Mesenchymal stem cell (in vitro differentiated cells and primary cell): ENCODE data around the gene SPAG17.

Source experiments
- DNase-seq: peaks from one replicate; pipeline ENCODE4 v3.0.0-alpha.2; 2013
- H2AFZ ChIP-seq: one replicate; pipeline ENCODE4 v1.6.1; 2013; ENCODE audit warnings: low read depth, mild to moderate bottlenecking, control low read depth, inconsistent platforms, low read length, moderate library complexity
- H2AK5ac ChIP-seq: 2 replicates; pipeline ENCODE4 v1.6.1; 2013; ENCODE audit warnings: low read length, moderate library complexity, mild to moderate bottlenecking, inconsistent platforms; ENCODE audit not compliant: severe bottlenecking
- H2BK120ac ChIP-seq: one replicate; pipeline ENCODE4 v1.6.1; 2013; ENCODE audit warnings: low read depth, mild to moderate bottlenecking, inconsistent platforms, low read length, moderate library complexity
- H2BK12ac ChIP-seq, 2 experiments: one replicate each; pipeline ENCODE4 v1.6.1; 2013; ENCODE audit warnings: inconsistent platforms in 2 of 2, low read length in 2 of 2, mild to moderate bottlenecking in 2 of 2, moderate library complexity in 2 of 2, control low read depth in 1 of 2
- H2BK15ac ChIP-seq: one replicate; pipeline ENCODE4 v1.6.1; 2013; ENCODE audit warnings: mild to moderate bottlenecking, low read depth, inconsistent platforms; ENCODE audit not compliant: poor library complexity, severe bottlenecking
- H2BK5ac ChIP-seq: 2 replicates; pipeline ENCODE4 v1.6.1; 2013; ENCODE audit warnings: low read depth, mild to moderate bottlenecking, low read length, control low read depth, inconsistent platforms; ENCODE audit not compliant: poor library complexity, severe bottlenecking
- H3K14ac ChIP-seq, 2 experiments: one replicate each; pipeline ENCODE4 v1.6.1; 2013; ENCODE audit warnings: inconsistent platforms in 2 of 2, low read length in 2 of 2, control low read depth in 1 of 2, mild to moderate bottlenecking in 1 of 2, moderate library complexity in 1 of 2
- H3K18ac ChIP-seq, 2 experiments: one replicate each; pipeline ENCODE4 v1.6.1; 2013; ENCODE audit warnings: inconsistent platforms in 2 of 2, low read length in 2 of 2, control low read depth in 1 of 2, low read depth in 1 of 2, mild to moderate bottlenecking in 1 of 2
- H3K23ac ChIP-seq, 2 experiments: one replicate each; pipeline ENCODE4 v1.6.1; 2013; ENCODE audit warnings: inconsistent platforms in 2 of 2, low read length in 2 of 2, mild to moderate bottlenecking in 2 of 2, moderate library complexity in 2 of 2, control low read depth in 1 of 2
- H3K27ac ChIP-seq: 2 replicates; pipeline ENCODE4 v1.5.1; 2013; ENCODE audit warnings: mild to moderate bottlenecking, moderate library complexity, low read length, control low read depth, inconsistent platforms; ENCODE audit not compliant: poor library complexity, severe bottlenecking
- H3K27me3 ChIP-seq, 2 experiments: 2 replicates each; pipeline versions ENCODE4 v1.6.1 to v1.7.0; 2013; ENCODE audit warnings: low read length in 2 of 2, mild to moderate bottlenecking in 2 of 2, moderate library complexity in 2 of 2, control low read depth in 1 of 2, inconsistent platforms in 1 of 2; ENCODE audit not compliant: control insufficient read depth in 1 of 2, insufficient read depth in 1 of 2
- H3K36me3 ChIP-seq, 2 experiments: 2 replicates each; pipeline versions ENCODE4 v1.6.1 to v1.7.0; 2013; ENCODE audit warnings: low read length in 2 of 2, control low read depth in 1 of 2, inconsistent platforms in 1 of 2, low read depth in 1 of 2, mild to moderate bottlenecking in 1 of 2; ENCODE audit not compliant: insufficient read depth in 2 of 2, control insufficient read depth in 1 of 2
- H3K4ac ChIP-seq, 2 experiments: one replicate each; pipeline ENCODE4 v1.6.1; 2013; ENCODE audit warnings: inconsistent platforms in 2 of 2, low read length in 2 of 2, mild to moderate bottlenecking in 2 of 2, moderate library complexity in 2 of 2, control low read depth in 1 of 2, low read depth in 1 of 2
- H3K4me1 ChIP-seq: 2 replicates; pipeline ENCODE4 v1.6.1; 2013; ENCODE audit warnings: low read depth, low read length, control low read depth; ENCODE audit not compliant: control insufficient read depth, insufficient read depth
- H3K4me2 ChIP-seq: 2 replicates; pipeline ENCODE4 v1.6.1; 2013; ENCODE audit warnings: low read length, mild to moderate bottlenecking, inconsistent platforms; ENCODE audit not compliant: poor library complexity, severe bottlenecking
- H3K4me3 ChIP-seq, 2 experiments: 2 replicates each; pipeline versions ENCODE4 v1.5.1 to v1.7.0; 2013; ENCODE audit warnings: low read length in 2 of 2, mild to moderate bottlenecking in 2 of 2, control low read depth in 1 of 2, low read depth in 1 of 2; ENCODE audit not compliant: insufficient read depth in 1 of 2
- H3K79me1 ChIP-seq: replicated peaks from 2 replicates; pipeline ENCODE4 v1.6.1; 2013; ENCODE audit warnings: mild to moderate bottlenecking, control low read depth, low read length, inconsistent platforms; ENCODE audit not compliant: poor library complexity, severe bottlenecking
- H3K9ac ChIP-seq: 2 replicates; pipeline ENCODE4 v1.7.0; 2013; ENCODE audit warnings: mild to moderate bottlenecking, low read length, moderate library complexity
- H3K9me3 ChIP-seq: 2 replicates; pipeline ENCODE4 v1.7.0; 2013; ENCODE audit warnings: mild to moderate bottlenecking, low read length; ENCODE audit not compliant: control insufficient read depth
- H4K8ac ChIP-seq: one replicate; pipeline ENCODE4 v1.6.1; 2013; ENCODE audit warnings: inconsistent platforms, mild to moderate bottlenecking, low read length, moderate library complexity
- H4K91ac ChIP-seq: one replicate; pipeline ENCODE4 v1.6.1; 2013; ENCODE audit warnings: mild to moderate bottlenecking, low read length, inconsistent platforms
- WGBS: methylation state at CpG from one replicate; pipeline ENCODE4 v1.1.7; 2013; ENCODE audit warnings: mixed read lengths; 5-methylcytosine and 5-hydroxymethylcytosine counted together

The SPAG17 gene

DNA sequence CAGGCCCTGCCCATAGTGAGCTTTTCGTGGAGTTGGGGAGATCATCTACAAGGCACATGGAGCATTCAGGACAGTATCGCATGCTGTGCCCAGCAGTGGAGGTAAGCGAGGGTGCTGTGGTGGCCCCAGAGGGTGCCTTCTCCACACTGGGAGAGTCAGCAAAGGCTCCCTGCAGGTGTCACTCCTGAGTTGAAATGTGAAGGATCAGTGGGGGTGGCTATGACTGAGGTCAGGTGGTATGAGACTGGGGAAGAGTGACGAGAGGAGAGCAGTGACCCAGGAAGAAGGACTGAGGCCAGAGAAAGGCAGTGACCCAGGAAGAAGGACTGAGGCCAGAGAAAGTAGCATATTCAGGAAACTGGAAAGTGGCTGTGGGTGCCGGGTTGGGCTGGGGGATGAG lies 53.0 kb downstream of the SPAG17 start:
- 79% methylated on average over 4 of the region's 5 CpGs for WGBS
- H3K4me3 ChIP-seq, result no peak overlapping the region
- H3K27me3 ChIP-seq, result no peaks in the 10 kb centered on the region
- no peaks in the 10 kb centered on the region for H3K9me3 ChIP-seq
- H2BK5ac ChIP-seq, result no peak overlapping the region
- no peak overlapping the region for H3K4me2 ChIP-seq
- no peak overlapping the region for H3K18ac ChIP-seq
- H3K23ac ChIP-seq, result no peak overlapping the region
- no peak overlapping the region for H3K4ac ChIP-seq
- no peak overlapping the region for H2AK5ac ChIP-seq
- no peak overlapping the region for H2BK120ac ChIP-seq
- H4K8ac ChIP-seq, result no peak overlapping the region
- H2BK12ac ChIP-seq, result no peak overlapping the region
- H3K27ac ChIP-seq, result no peak overlapping the region
- H3K14ac ChIP-seq, result no peak overlapping the region
- no peaks in the 10 kb centered on the region for H3K36me3 ChIP-seq
- no peak overlapping the region for H2BK15ac ChIP-seq
- H3K79me1 ChIP-seq, result no peaks in the 10 kb centered on the region
- no peak for DNase-seq
- H3K4me1 ChIP-seq, result peaks cover 3% of the 10 kb centered on the region
- no peak overlapping the region for H2AFZ ChIP-seq
- no peak overlapping the region for H4K91ac ChIP-seq
- H3K9ac ChIP-seq, result no peak overlapping the region

DNA sequence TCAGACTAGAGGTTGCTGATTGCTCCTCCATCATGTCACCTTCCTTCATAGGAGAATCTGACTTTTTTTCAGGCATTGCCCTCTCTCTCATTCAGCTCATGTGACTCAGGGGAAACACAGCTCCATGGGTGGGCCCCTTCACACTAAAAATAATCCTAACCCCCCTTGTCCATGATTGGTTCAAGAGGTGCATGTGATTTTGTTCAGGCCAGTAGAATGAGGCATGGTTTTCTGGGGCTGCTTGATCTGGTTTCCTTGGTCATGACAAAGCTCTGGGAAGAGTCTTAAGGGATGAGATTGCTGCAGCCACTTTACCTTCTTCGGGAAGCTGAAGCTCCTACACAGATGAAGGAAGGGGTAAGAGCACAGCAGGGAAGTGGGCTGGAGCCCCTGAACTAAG lies 56.3 kb downstream of the SPAG17 start:
- H3K79me1 ChIP-seq, result no peaks in the 10 kb centered on the region
- no peak overlapping the region for H4K91ac ChIP-seq
- no peak overlapping the region for H3K18ac ChIP-seq
- no peak overlapping the region for H2BK5ac ChIP-seq
- H4K8ac ChIP-seq, result no peak overlapping the region
- H3K9ac ChIP-seq, result no peak overlapping the region
- H2BK120ac ChIP-seq, result no peak overlapping the region
- no peaks in the 10 kb centered on the region for H3K4me1 ChIP-seq
- no peak overlapping the region for H3K23ac ChIP-seq
- no peaks in the 10 kb centered on the region for H3K36me3 ChIP-seq
- no peak overlapping the region for H2AFZ ChIP-seq
- whole genome bisulfite sequencing, result 67% methylated on average over 1 of the region's 1 CpG
- H3K4me3 ChIP-seq, result no peak overlapping the region
- H3K27ac ChIP-seq, result no peak overlapping the region
- H3K14ac ChIP-seq, result no peak overlapping the region
- no peaks in the 10 kb centered on the region for H3K27me3 ChIP-seq
- no peak for DNase-seq
- no peak overlapping the region for H2AK5ac ChIP-seq
- H2BK15ac ChIP-seq, result no peak overlapping the region
- H3K4ac ChIP-seq, result no peak overlapping the region
- H3K9me3 ChIP-seq, result no peaks in the 10 kb centered on the region
- H3K4me2 ChIP-seq, result no peak overlapping the region
- H2BK12ac ChIP-seq, result no peak overlapping the region

DNA sequence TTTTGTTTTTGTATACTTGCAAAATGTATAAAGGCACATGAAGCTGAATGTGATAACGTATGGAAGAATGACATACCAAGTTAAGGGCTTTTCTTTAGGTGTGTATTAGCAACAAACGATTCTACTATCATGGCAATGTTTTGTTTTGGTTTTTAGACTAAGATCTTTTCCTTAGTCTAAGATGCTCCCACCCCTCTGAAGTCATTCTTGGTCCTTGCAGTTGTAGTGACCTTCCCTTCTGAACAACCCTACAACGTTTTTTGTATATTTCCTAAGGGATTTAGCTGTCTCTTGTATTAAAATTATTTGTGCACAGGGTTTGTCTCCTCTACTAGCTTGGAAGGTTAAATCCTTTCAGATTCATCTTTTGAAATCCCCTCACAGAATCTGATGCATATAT lies 61.0 kb downstream of the SPAG17 start:
- H3K9ac ChIP-seq, result no peak overlapping the region
- no peak overlapping the region for H2AK5ac ChIP-seq
- H2BK15ac ChIP-seq, result no peak overlapping the region
- no peaks in the 10 kb centered on the region for H3K79me1 ChIP-seq
- no peak overlapping the region for H2AFZ ChIP-seq
- H2BK5ac ChIP-seq, result no peak overlapping the region
- no peaks in the 10 kb centered on the region for H3K27me3 ChIP-seq
- DNase-seq, result no peak
- no peak overlapping the region for H3K14ac ChIP-seq
- no peak overlapping the region for H2BK120ac ChIP-seq
- no peak overlapping the region for H4K91ac ChIP-seq
- WGBS, result 88% methylated on average over 1 of the region's 3 CpGs
- no peak overlapping the region for H3K4me2 ChIP-seq
- H3K9me3 ChIP-seq, result no peaks in the 10 kb centered on the region
- H3K36me3 ChIP-seq, result no peaks in the 10 kb centered on the region
- H3K23ac ChIP-seq, result no peak overlapping the region
- no peak overlapping the region for H3K27ac ChIP-seq
- no peak overlapping the region for H3K4me3 ChIP-seq
- H4K8ac ChIP-seq, result no peak overlapping the region
- no peak overlapping the region for H3K18ac ChIP-seq
- H3K4me1 ChIP-seq, result peaks cover 3% of the 10 kb centered on the region
- no peak overlapping the region for H2BK12ac ChIP-seq
- no peak overlapping the region for H3K4ac ChIP-seq

DNA sequence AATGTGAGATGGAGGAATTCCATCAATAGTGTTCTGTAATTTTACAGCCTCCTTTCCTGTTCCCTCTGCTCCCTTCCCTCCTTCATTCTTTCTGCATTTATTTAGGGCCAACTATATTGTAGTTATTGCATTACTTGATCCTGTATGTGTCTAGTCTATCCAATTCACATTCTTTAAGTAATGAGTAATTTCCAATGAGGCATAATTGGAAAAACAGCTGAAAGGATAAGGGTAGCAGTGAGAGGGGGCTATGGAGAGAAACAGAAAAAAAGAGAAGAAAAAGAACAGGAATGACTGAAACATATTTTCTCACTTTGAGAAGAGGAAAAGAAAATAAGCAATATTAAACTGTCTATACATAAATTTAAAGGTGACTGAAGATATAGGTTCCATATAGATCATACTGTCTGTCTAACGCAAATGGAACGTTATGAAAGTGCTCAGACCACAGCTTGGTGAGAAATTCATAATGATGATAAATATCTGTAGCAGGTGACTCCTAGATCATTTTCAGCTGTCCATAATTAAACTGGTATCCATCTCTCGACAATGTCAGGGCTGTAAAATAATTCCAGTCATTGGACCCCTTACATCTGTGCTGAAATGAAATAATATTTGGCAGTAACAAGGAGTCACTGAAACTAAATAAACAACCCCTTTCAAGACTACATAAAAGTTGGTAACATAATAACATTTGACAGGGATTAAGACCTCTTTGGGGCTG lies 61.8 kb downstream of the SPAG17 start:
- H2BK120ac ChIP-seq, result no peak overlapping the region
- H3K18ac ChIP-seq, result no peak overlapping the region

More for the DNA sequence above, 61.8 kb downstream of the SPAG17 start:
- Histone ChIP-seq H3K9ac (no peak overlapping the region), H2BK15ac (no peak overlapping the region), H3K4me1 (peaks cover 3% of the 10 kb centered on the region), H2AK5ac (no peak overlapping the region), H3K23ac (no peak overlapping the region), H3K4ac (no peak overlapping the region), H3K79me1 (no peaks in the 10 kb centered on the region), H3K4me2 (no peak overlapping the region), H3K27ac (no peak overlapping the region), H2BK5ac (no peak overlapping the region), H3K9me3 (no peaks in the 10 kb centered on the region), H2AFZ (no peak overlapping the region), H4K8ac (no peak overlapping the region), H3K14ac (no peak overlapping the region), H3K27me3 (no peaks in the 10 kb centered on the region), H3K36me3 (no peaks in the 10 kb centered on the region), H4K91ac (no peak overlapping the region), H3K4me3 (no peak overlapping the region), H2BK12ac (no peak overlapping the region)
- 100% methylated on average over 2 of the region's 3 CpGs for WGBS
- DNase-seq, result no peak
